K562 (cell line): Measurements from ENCODE around the gene VSNL1. TPM values are rescaled to one million over a fixed set of nuclear protein-coding genes. Genes with fewer than 3 reads are reported as not detected.

Experiments used
- ATAC-seq: fragments of 200-7000 bp; cut with Tn5 transposase; 3 replicates; pipeline ENCODE4 v1.9.1; 2020; ENCODE audit warnings: moderate library complexity
- BruUV-seq: library from RNA; stranded (reverse); fragments of 400-500 nt; replicated peaks from 2 replicates; lab custom pipeline; 2021; lab: Mats Ljungman, UMichigan
- CTCF ChIA-PET: fragments of 300-600 bp; formaldehyde crosslinking; extraction: SDS; loops from one replicate; lab custom pipeline; 2021; ENCODE audit warnings: low intra/inter-chr PET ratio; lab: Yijun Ruan, JAX
- POLR2A ChIA-PET: fragments of 300-600, 350-650 bp; sonication (Branson Sonifier 250); formaldehyde crosslinking; extraction: SDS; loops from one replicate; lab custom pipeline; 2021; ENCODE audit warnings: antibody characterized with exemption, inconsistent platforms; lab: Yijun Ruan, JAX
- DNase-seq, 4 experiments: peaks; one replicate each; pipeline versions ENCODE4 v3.0.0 to v3.0.0-alpha.2; 2011 to 2018; ENCODE audit warnings: low spot score in 3 of 4, mixed read lengths in 3 of 4; ENCODE audit errors: extremely low read depth in 1 of 4
- FAIRE-seq: peaks from 2 replicates; lab custom pipeline; 2011; peaks lifted over from hg19 to GRCh38; lab: Jason Lieb, UNC
- H2AFZ ChIP-seq: 2 replicates; pipeline ENCODE4 v1.6.0; 2011; ENCODE audit warnings: low read depth, low read length, control low read depth, inconsistent platforms
- H3K27ac ChIP-seq: fragments of 200-600 bp; 3 replicates; pipeline ENCODE4 v1.8.0; 2011; ENCODE audit warnings: low read depth, mild to moderate bottlenecking, control low read depth, inconsistent platforms, low read length, moderate library complexity, mixed read lengths; ENCODE audit errors: extremely low read depth
- H3K27me3 ChIP-seq, 2 experiments: fragments of 300-600 bp in 1 of 2; 2 replicates in 1 of 2; 3 replicates in 1 of 2; pipeline versions ENCODE4 v1.6.0 to v1.8.0; 2011; ENCODE audit warnings: inconsistent platforms in 2 of 2, low read length in 2 of 2, mild to moderate bottlenecking in 1 of 2, mixed read lengths in 1 of 2, moderate library complexity in 1 of 2; ENCODE audit not compliant: control insufficient read depth in 2 of 2, insufficient read depth in 2 of 2
- H3K36me3 ChIP-seq: fragments of 300-600 bp; 3 replicates; pipeline ENCODE4 v1.8.0; 2011; ENCODE audit warnings: mild to moderate bottlenecking, low read length, inconsistent platforms; ENCODE audit not compliant: control insufficient read depth, insufficient read depth
- H3K4me1 ChIP-seq, 2 experiments: fragments of 200-600 bp in 1 of 2; replicated peaks in 1 of 2; 2 replicates in 1 of 2; 3 replicates in 1 of 2; pipeline versions ENCODE4 v1.5.1 to v1.8.0; 2011; ENCODE audit warnings: inconsistent platforms in 2 of 2, low read length in 2 of 2, mild to moderate bottlenecking in 1 of 2, mixed read lengths in 1 of 2, moderate library complexity in 1 of 2; ENCODE audit not compliant: control insufficient read depth in 2 of 2, insufficient read depth in 2 of 2
- H3K4me2 ChIP-seq: 2 replicates; pipeline ENCODE4 v1.6.1; 2011; ENCODE audit warnings: low read length, control low read depth, inconsistent platforms, mixed read lengths; ENCODE audit not compliant: insufficient read depth
- H3K4me3 ChIP-seq: fragments of 200-600 bp; sonication (generic), shearing (Covaris generic); 2 replicates; pipeline ENCODE4 v1.5.1; 2016; ENCODE audit warnings: control low read depth, inconsistent platforms
- H3K79me2 ChIP-seq: fragments of 200-600 bp; 3 replicates; pipeline ENCODE4 v1.8.0; 2011; ENCODE audit warnings: low read length, inconsistent platforms; ENCODE audit not compliant: control insufficient read depth, insufficient read depth
- H3K9ac ChIP-seq, 2 experiments: 2 replicates each; pipeline versions ENCODE4 v1.6.0 to v1.6.1; 2011; ENCODE audit warnings: low read depth in 2 of 2, low read length in 2 of 2, control low read depth in 1 of 2, inconsistent platforms in 1 of 2, mild to moderate bottlenecking in 1 of 2, mixed read lengths in 1 of 2; ENCODE audit not compliant: insufficient read depth in 1 of 2
- H3K9me1 ChIP-seq: one replicate; pipeline ENCODE4 v1.6.0; 2011; ENCODE audit warnings: inconsistent platforms, mild to moderate bottlenecking, low read length, moderate library complexity; ENCODE audit not compliant: control insufficient read depth, insufficient read depth
- H3K9me3 ChIP-seq: replicated peaks from 2 replicates; pipeline ENCODE4 v1.5.1; 2011; ENCODE audit warnings: low read depth, low read length, inconsistent platforms; ENCODE audit not compliant: control insufficient read depth, insufficient read depth
- H4K20me1 ChIP-seq: replicated peaks from 2 replicates; pipeline ENCODE4 v1.6.1; 2011; ENCODE audit warnings: low read length, inconsistent platforms, mixed read lengths; ENCODE audit not compliant: control insufficient read depth, insufficient read depth
- BCL6 ChIP-seq: fragments of 250-450 bp; sonication (Bioruptor Pico); IDR thresholded peaks from 2 replicates; pipeline ENCODE4 v1.4.0; 2020
- CAMTA2 ChIP-seq: fragments of 250-450 bp; sonication (Bioruptor Pico); conservative IDR thresholded peaks from 2 replicates; pipeline ENCODE4 v1.5.1; 2022
- CCNT2 ChIP-seq: IDR thresholded peaks from 2 replicates; pipeline ENCODE4 v1.6.1; 2011; ENCODE audit warnings: borderline replicate concordance, low read depth, mild to moderate bottlenecking, moderate library complexity, mixed read lengths, low read length; ENCODE audit not compliant: insufficient read length; ENCODE audit errors: extremely low read depth
- NCOA1 ChIP-seq: fragments of 450-650 bp; IDR thresholded peaks from 2 replicates; pipeline ENCODE4 v1.6.1; 2016; ENCODE audit warnings: low read depth
- NFATC3 ChIP-seq: fragments of 450-650 bp; IDR thresholded peaks from 2 replicates; pipeline ENCODE4 v1.6.1; 2017; ENCODE audit warnings: mild to moderate bottlenecking
- PHB ChIP-seq: fragments of 250-450 bp; sonication (Bioruptor Pico); IDR thresholded peaks from 2 replicates; pipeline ENCODE4 v1.5.0; 2021
- PHF8 ChIP-seq: fragments of 200-600 bp; sonication (generic); IDR thresholded peaks from 2 replicates; pipeline ENCODE4 v1.6.1; 2012; ENCODE audit warnings: mixed run types, mild to moderate bottlenecking, inconsistent platforms, low read length, moderate library complexity, borderline replicate concordance
- PYGO2 ChIP-seq: fragments of 450-650 bp; IDR thresholded peaks from 2 replicates; pipeline ENCODE4 v1.6.1; 2016; ENCODE audit warnings: mild to moderate bottlenecking, missing genetic modification characterization, moderate library complexity, missing compliant biosample characterization
- RFX5 ChIP-seq: IDR thresholded peaks from 2 replicates; pipeline ENCODE4 v1.6.1; 2011; ENCODE audit warnings: low read depth, mild to moderate bottlenecking, improper control_type of control experiment, low read length
- TEAD4 ChIP-seq, 2 experiments: sonication (generic) in 1 of 2; formaldehyde crosslinking in 1 of 2; IDR thresholded peaks; 2 replicates each; pipeline versions ENCODE4 v1.6.1 to v1.8.0; 2012 to 2022; ENCODE audit warnings: borderline replicate concordance in 1 of 2, inconsistent platforms in 1 of 2, low read length in 1 of 2, mild to moderate bottlenecking in 1 of 2, missing genetic modification reagents in 1 of 2
- ZEB2 ChIP-seq: fragments of 450-650 bp; IDR thresholded peaks from 2 replicates; pipeline ENCODE4 v1.6.1; 2016
- ZFP36 ChIP-seq: fragments of 150-350 bp; IDR thresholded peaks from 2 replicates; pipeline ENCODE4 v1.6.1; 2018; ENCODE audit warnings: low read length, low read depth; ENCODE audit not compliant: partially characterized antibody
- ZNF431 ChIP-seq: sonication (generic); formaldehyde crosslinking; IDR thresholded peaks from 2 replicates; pipeline ENCODE4 v1.8.0; 2022; ENCODE audit warnings: mild to moderate bottlenecking, missing genetic modification reagents
- ZNF583 ChIP-seq: fragments of 250-450 bp; sonication (Bioruptor Pico); IDR thresholded peaks from 2 replicates; pipeline ENCODE4 v1.4.0; 2020
- WGBS: fragments of 100-300 bp; shearing (Covaris generic); methylation state at CpG from one replicate; pipeline ENCODE4 v1.1.6; 2016; ENCODE audit warnings: low coverage, mixed read lengths; ENCODE audit not compliant: insufficient coverage; ENCODE audit errors: missing lambda C conversion rate; 5-methylcytosine and 5-hydroxymethylcytosine counted together
- in situ Hi-C: fragments of 300-500 bp; cut with MboI; formaldehyde crosslinking; loops from 4 replicates; pipeline ENCODE4 v1.15.0; 2018; ENCODE audit warnings: inconsistent platforms, mixed read lengths
- intact Hi-C: fragments of 100-400 bp; cut with micrococcal nuclease; formaldehyde crosslinking; loops from 2 replicates; pipeline ENCODE4 v1.14.2; 2022
- polyA plus RNA-seq, 8 experiments: library from polyadenylated mRNA; depleted of rRNA in 4 of 8; stranded (reverse) in 5 of 8; unstranded in 3 of 8; fragments of >200 nt; fragmentation: Nextera tagmentation in 2 of 8; fragmentation: Illumina TruSeq in 1 of 8; extraction: Ambion mirVana in 2 of 8; extraction: Trizol in 1 of 8; gene quantifications; 2 replicates each; pipeline versions ENCODE4 v1.2.1 to v1.2.3, GENCODE V29; 2011 to 2014; ENCODE audit warnings: inconsistent platforms in 1 of 8, missing spikeins in 1 of 8
- total RNA-seq, 7 experiments: library from RNA; depleted of rRNA in 6 of 7; stranded (reverse); fragments of >200 nt in 6 of 7; fragmentation: Illumina TruSeq in 2 of 7; extraction: Trizol in 2 of 7; gene quantifications; 2 replicates each; pipeline versions ENCODE4 v1.2.1 to v1.2.3, GENCODE V29; 2011 to 2021; ENCODE audit warnings: low replicate concordance in 1 of 7
- TF ChIP-seq, protein P1 (sequence below), 3 experiments: fragments of 200-800 bp in 1 of 3; sonication (Bioruptor generic) in 1 of 3; sonication (generic) in 1 of 3; formaldehyde crosslinking in 1 of 3; IDR thresholded peaks; 2 replicates each; pipeline versions ENCODE4 v1.6.1 to v1.8.0; 2016 to 2022; ENCODE audit warnings: mild to moderate bottlenecking in 2 of 3, missing compliant biosample characterization in 2 of 3, missing genetic modification characterization in 2 of 3, missing genetic modification reagents in 1 of 3

The VSNL1 gene
- total and polyA plus RNA-seq, 9 of the 15 experiments (the other 6 are each of a cell fraction or from before 2014, with no cell fraction given): 0.20 TPM; not detected in 8

GRCh38 chr2:17594533-17595401, 54.3 kb downstream of the VSNL1 start (continued):
- no peak for TF ChIP-seq CCNT2
- TF ChIP-seq ZEB2: no peak

GRCh38 chr2:17599617-17600016, 59.1 kb downstream of the VSNL1 start:
- Histone ChIP-seq H3K9ac (no peak overlapping the region), H3K79me2 (no peaks in the 10 kb centered on the region), H4K20me1 (no peaks in the 10 kb centered on the region; the same call in 1 of the 2 replicates), H3K4me3 (no peak overlapping the region), H3K27ac (no peak overlapping the region), H3K4me2 (no peak overlapping the region), H3K9me1 (no peaks in the 10 kb centered on the region), H2AFZ (no peak overlapping the region), H3K4me1 (peaks cover 0 to 5% of the 10 kb centered on the region in 2 experiments; a peak in 3 of 5 replicates), H3K27me3 (peaks cover 3 to 8% of the 10 kb centered on the region in 2 experiments; a peak in 3 of 5 replicates), H3K36me3 (no peaks in the 10 kb centered on the region), H3K9me3 (no peaks in the 10 kb centered on the region)
- 0% methylated on average over 1 of the region's 1 CpG for WGBS
- in situ Hi-C loops (no loop called here), intact Hi-C loops (no loop called here)
- FAIRE-seq: no peak
- no peak for TF ChIP-seq ZNF431
- TF ChIP-seq NFATC3: no peak
- no peak for TF ChIP-seq ZNF583 (CRISPR knock-in tag)
- no peak for TF ChIP-seq ZEB2
- no peak for TF ChIP-seq ZFP36
- TF ChIP-seq PHB (CRISPR knock-in tag): no peak
- TF ChIP-seq PYGO2 (tag): no peak
- no peak for TF ChIP-seq PHF8
- no peak for TF ChIP-seq RFX5
- TF ChIP-seq, protein P1, sequence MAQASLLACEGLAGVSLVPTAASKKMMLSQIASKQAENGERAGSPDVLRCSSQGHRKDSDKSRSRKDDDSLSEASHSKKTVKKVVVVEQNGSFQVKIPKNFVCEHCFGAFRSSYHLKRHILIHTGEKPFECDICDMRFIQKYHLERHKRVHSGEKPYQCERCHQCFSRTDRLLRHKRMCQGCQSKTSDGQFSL (CRISPR knock-in tag; IDR thresholded peaks at IDR 0.05): no peak
- TF ChIP-seq, protein P1 (tag; IDR thresholded peaks at IDR 0.05): no peak
- TF ChIP-seq TEAD4 (IDR thresholded peaks at IDR 0.05; ENCODE audit: low read length): no peak
- TF ChIP-seq TEAD4 (CRISPR knock-in tag; IDR thresholded peaks at IDR 0.05; ENCODE audit: borderline replicate concordance): no peak
- TF ChIP-seq BCL6: no peak
- TF ChIP-seq NCOA1: no peak
- no peak for TF ChIP-seq CAMTA2 (CRISPR knock-in tag)
- no peak for ATAC-seq
- POLR2A ChIA-PET: no interaction called here
- CTCF ChIA-PET: no interaction called here
- DNase-seq: no peak
- BruUV-seq: no TSS peak
